H1 (cell line): ENCODE results near the gene CMSS1. TPM values are rescaled to one million over a fixed set of nuclear protein-coding genes. Genes with fewer than 3 reads are reported as not detected.

Experiments used
- BCL11A ChIP-seq, 2 experiments: IDR thresholded peaks; one replicate each; pipeline ENCODE4 v1.6.1; 2011; ENCODE audit warnings: low read depth in 2 of 2, low read length in 2 of 2, mild to moderate bottlenecking in 2 of 2
- BRCA1 ChIP-seq: IDR thresholded peaks from 2 replicates; pipeline ENCODE4 v1.6.1; 2012; ENCODE audit warnings: low read depth, low read length, improper control_type of control experiment
- CBX5 ChIP-seq: fragments of 300-800, 300-1000 bp; sonication (generic); IDR thresholded peaks from 2 replicates; pipeline ENCODE4 v1.7.1; 2016; ENCODE audit warnings: antibody characterized with exemption, low read length, low read depth
- CHD1 ChIP-seq: IDR thresholded peaks from 2 replicates; pipeline ENCODE4 v1.6.1; 2012; ENCODE audit warnings: low read depth, low read length, improper control_type of control experiment
- CHD7 ChIP-seq: fragments of 300-600 bp; sonication (generic); IDR thresholded peaks from 2 replicates; pipeline ENCODE4 v1.7.1; 2012; ENCODE audit warnings: low read length, moderate library complexity, mild to moderate bottlenecking, inconsistent platforms; ENCODE audit not compliant: insufficient replicate concordance
- SIRT6 ChIP-seq: IDR thresholded peaks from one replicate; pipeline ENCODE4 v1.7.1; 2012; ENCODE audit warnings: low read length, inconsistent platforms
- SP1 ChIP-seq: IDR thresholded peaks from 2 replicates; pipeline ENCODE4 v1.6.1; 2011; ENCODE audit warnings: low read depth, low read length
- TBP ChIP-seq: IDR thresholded peaks from 2 replicates; pipeline ENCODE4 v1.6.1; 2011; ENCODE audit warnings: low read depth, low read length, improper control_type of control experiment
- TCF12 ChIP-seq: IDR thresholded peaks from 2 replicates; pipeline ENCODE4 v1.6.1; 2011; ENCODE audit warnings: low read depth, mild to moderate bottlenecking, low read length
- TEAD4 ChIP-seq: IDR thresholded peaks from 2 replicates; pipeline ENCODE4 v1.6.1; 2012; ENCODE audit warnings: low read depth, low read length, inconsistent platforms, mixed read lengths
- polyA plus RNA-seq, 7 experiments: library from polyadenylated mRNA; depleted of rRNA in 3 of 7; stranded (reverse) in 5 of 7; unstranded in 2 of 7; fragments of >200 nt in 5 of 7; fragments of 200-250 nt in 2 of 7; gene quantifications; 1 replicate in 5 of 7; 2 replicates in 1 of 7; 4 replicates in 1 of 7; pipeline versions ENCODE4 v1.2.1 to v1.2.3, GENCODE V29; 2011 to 2013; ENCODE audit warnings: missing spikeins in 2 of 7, mixed read lengths in 2 of 7
- total RNA-seq: library from RNA; stranded (reverse); fragmentation: NEBNext Ultra II Directional; extraction: Animal tissue kit (Norgen Biotek cat#: 25700); gene quantifications from 2 replicates; pipeline ENCODE4 v1.2.1, GENCODE V29; 2021

Gene CMSS1
- total and polyA plus RNA-seq, 2 of the 8 experiments (the other 6 are each of a cell fraction or from before 2014, with no cell fraction given): 15.2 to 75.1 TPM

GRCh38 chr3:99799422-99799821 is 18.2 kb upstream of the CMSS1 start (continued):
- TF ChIP-seq CHD7 (no peak), CHD1 (no peak), BCL11A (IDR thresholded peaks at IDR 0.05; ENCODE audit: low read depth in 2 of 2, low read length in 2 of 2) (no peak), SP1 (no peak), TCF12 (no peak), TEAD4 (no peak), BRCA1 (no peak), SIRT6 (no peak), TBP (no peak), CBX5 (no peak)
